Measurements from ENCODE around the gene CAMTA2. TPM values are rescaled to one million over a fixed set of nuclear protein-coding genes. Genes with fewer than 3 reads are reported as not detected.

The CAMTA2 gene
- total and polyA plus RNA-seq, 9 of the 15 experiments (the other 6 are each of a cell fraction or from before 2014, with no cell fraction given), result 0.24 to 25.1 (median 6.3) TPM

GRCh38 chr17:4944163-4944553 lies 43.3 kb downstream of the CAMTA2 start (continued):
- TF ChIP-seq E2F6 (IDR thresholded peaks at IDR 0.05; ENCODE audit: borderline replicate concordance in 1 of 2, extremely low read depth in 1 of 2, insufficient read depth in 1 of 2, insufficient read length in 1 of 2, low read depth in 1 of 2, low read length in 1 of 2, poor library complexity in 1 of 2, severe bottlenecking in 1 of 2) (no peak), XRCC5 (IDR thresholded peaks at IDR 0.05; ENCODE audit: low read depth, low read length) (no peak), ZNF668 (CRISPR knock-in tag; IDR thresholded peaks at IDR 0.05) (no peak), RBM39 (optimal IDR thresholded peaks at IDR 0.05; ENCODE audit: low read depth, low read length) (no peak), RUNX1 (IDR thresholded peaks at IDR 0.05; ENCODE audit: low read depth) (no peak), POLR2AphosphoS2 (IDR thresholded peaks at IDR 0.05; ENCODE audit: low read length) (no peak), ARNT (IDR thresholded peaks at IDR 0.05) (no peak), BACH1 (tag; IDR thresholded peaks at IDR 0.05) (no peak), NCOA2 (IDR thresholded peaks at IDR 0.05; ENCODE audit: partially characterized antibody in 2 of 2) (no peak), NEUROD1 (IDR thresholded peaks at IDR 0.05; ENCODE audit: borderline replicate concordance, low read depth, low read length, partially characterized antibody) (no peak), PRPF4 (IDR thresholded peaks at IDR 0.05; ENCODE audit: insufficient read depth, low read depth, low read length, poor library complexity, severe bottlenecking) (no peak), ZBTB9 (CRISPR knock-in tag; IDR thresholded peaks at IDR 0.05) (0 out of 2 replicates have a peak, but pooled peaks have one; percentile 50), POLR2G (IDR thresholded peaks at IDR 0.05; ENCODE audit: low read depth, low read length) (peak; percentile 53; the same call in 1 of the 2 replicates), CBX8 (IDR thresholded peaks at IDR 0.05; ENCODE audit: borderline replicate concordance, extremely low read depth, low read depth, low read length, poor library complexity, severe bottlenecking) (no peak), REST (IDR thresholded peaks at IDR 0.05; ENCODE audit: borderline replicate concordance) (no peak), REST (CRISPR knock-in tag; IDR thresholded peaks at IDR 0.05; ENCODE audit: low read depth) (no peak)
